Smooth muscle cell (in vitro differentiated cells): ENCODE data around the gene TRAF1. TPM values are rescaled to one million over a fixed set of nuclear protein-coding genes. Genes with fewer than 3 reads are reported as not detected.

Experiments
- DNase-seq: peaks from one replicate; lab custom pipeline; 2025; ENCODE audit not compliant: unreplicated experiment; lab: John Stamatoyannopoulos, UW
- H2AFZ ChIP-seq: fragments of 200-600 bp; sonication (generic); 2 replicates; pipeline ENCODE4 v1.6.0; 2016; ENCODE audit warnings: antibody characterized with exemption, low read depth, mild to moderate bottlenecking
- H3F3A ChIP-seq: fragments of 200-600 bp; sonication (generic); 2 replicates; pipeline ENCODE4 v1.6.0; 2017; ENCODE audit warnings: antibody characterized with exemption, low read depth
- H3K27ac ChIP-seq: fragments of 200-600 bp; sonication (generic); 2 replicates; pipeline ENCODE4 v1.5.1; 2016; ENCODE audit warnings: low read depth, mild to moderate bottlenecking
- H3K27me3 ChIP-seq: fragments of 200-600 bp; sonication (generic); 2 replicates; pipeline ENCODE4 v1.6.1; 2016; ENCODE audit warnings: low read depth, mild to moderate bottlenecking
- H3K36me3 ChIP-seq: fragments of 200-600 bp; sonication (generic); 2 replicates; pipeline ENCODE4 v1.5.1; 2016; ENCODE audit warnings: low read depth
- H3K4me1 ChIP-seq: fragments of 200-600 bp; sonication (generic); 2 replicates; pipeline ENCODE4 v1.5.1; 2016; ENCODE audit warnings: low read depth
- H3K4me2 ChIP-seq: fragments of 200-600 bp; sonication (generic); 2 replicates; pipeline ENCODE4 v1.6.0; 2016; ENCODE audit warnings: mild to moderate bottlenecking
- H3K4me3 ChIP-seq: fragments of 200-600 bp; sonication (generic); 2 replicates; pipeline ENCODE4 v1.5.1; 2016; ENCODE audit warnings: mild to moderate bottlenecking
- H3K79me2 ChIP-seq: fragments of 200-600 bp; sonication (generic); 2 replicates; pipeline ENCODE4 v1.6.0; 2016; ENCODE audit warnings: low read depth, mild to moderate bottlenecking
- H3K9ac ChIP-seq: fragments of 200-600 bp; sonication (generic); 2 replicates; pipeline ENCODE4 v1.6.0; 2016; ENCODE audit warnings: low read depth
- H3K9me3 ChIP-seq: fragments of 200-600 bp; sonication (generic); replicated peaks from 2 replicates; pipeline ENCODE4 v1.5.1; 2016; ENCODE audit warnings: low read depth
- H4K20me1 ChIP-seq: fragments of 200-600 bp; sonication (generic); 2 replicates; pipeline ENCODE4 v1.6.0; 2016; ENCODE audit warnings: low read depth
- CTCF ChIP-seq: fragments of 200-600 bp; sonication (generic); IDR thresholded peaks from 2 replicates; pipeline ENCODE4 v1.5.1; 2017; ENCODE audit warnings: borderline replicate concordance, mild to moderate bottlenecking, antibody characterized with exemption; ENCODE audit not compliant: insufficient read depth, poor library complexity, severe bottlenecking
- WGBS: methylation state at CpG from one replicate; pipeline ENCODE4 v1.1.7; 2016; ENCODE audit warnings: low lambda C conversion rate; 5-methylcytosine and 5-hydroxymethylcytosine counted together
- polyA plus RNA-seq: library from polyadenylated mRNA; unstranded; fragments of >200 nt; fragmentation: Nextera tagmentation; extraction: Ambion mirVana; gene quantifications from 2 replicates; pipeline ENCODE4 v1.2.1, GENCODE V29; 2016
- total RNA-seq: library from RNA; depleted of rRNA; stranded (reverse); fragments of >200 nt; gene quantifications from 2 replicates; pipeline ENCODE4 v1.2.3, GENCODE V29; 2014

The TRAF1 gene
- total and polyA plus RNA-seq, 2 experiments from 2014 or later: 2.9 to 5.4 TPM

DNA sequence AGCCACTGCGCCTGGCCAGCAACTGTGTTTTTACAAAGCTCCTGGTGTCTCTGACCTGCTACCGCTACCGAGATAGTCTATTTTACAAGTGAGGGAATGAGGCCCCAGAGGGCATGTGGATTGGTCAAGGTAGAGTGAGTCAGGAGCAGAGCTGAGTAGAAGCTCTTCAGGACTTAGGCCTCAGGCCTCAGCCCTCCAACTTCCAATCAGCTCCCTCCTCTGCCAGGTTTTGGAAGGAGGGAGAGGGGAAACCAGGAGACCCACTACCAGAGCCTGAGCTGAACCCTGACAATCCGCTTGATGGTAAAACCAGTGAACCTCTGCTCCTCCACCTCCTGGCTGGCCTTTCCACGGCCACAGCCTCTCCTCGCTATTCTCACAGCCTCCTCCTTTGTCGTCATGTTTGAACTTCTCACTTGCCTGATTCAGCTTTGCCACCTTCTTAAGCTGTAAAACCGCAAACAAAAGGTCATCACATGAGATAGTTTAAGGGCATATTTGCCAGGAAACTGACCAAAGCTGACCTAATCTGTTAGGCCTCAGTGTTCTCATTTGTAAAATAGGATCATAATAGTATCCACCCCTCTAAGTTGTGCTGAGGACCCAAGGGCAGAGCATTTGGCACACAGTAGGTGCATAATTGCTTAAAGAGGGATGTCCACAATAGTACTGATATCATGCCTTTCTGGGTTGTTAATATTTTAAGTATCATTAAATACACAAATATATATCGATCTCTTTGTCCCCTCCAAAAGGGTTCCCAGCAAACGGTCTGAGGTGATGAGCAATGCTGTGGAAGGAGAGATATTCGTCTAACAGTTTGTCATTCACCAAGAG, 1.7 kb downstream of the TRAF1 start:
- no peak for TF ChIP-seq CTCF
- Histone ChIP-seq H3K4me3 (no peak overlapping the region), H3K4me2 (peak overlapping the region; percentile 68), H3K4me1 (peaks cover 27% of the 10 kb centered on the region), H3K9ac (peak overlapping the region; percentile 86), H3F3A (peaks cover 42% of the 10 kb centered on the region), H3K27me3 (no peaks in the 10 kb centered on the region), H2AFZ (no peak overlapping the region), H3K27ac (peak overlapping the region; percentile 97), H3K36me3 (no peaks in the 10 kb centered on the region), H4K20me1 (no peaks in the 10 kb centered on the region), H3K79me2 (no peaks in the 10 kb centered on the region), H3K9me3 (no peaks in the 10 kb centered on the region)
- no peak for DNase-seq
- WGBS: 53% methylated on average over 11 of the region's 11 CpGs

DNA sequence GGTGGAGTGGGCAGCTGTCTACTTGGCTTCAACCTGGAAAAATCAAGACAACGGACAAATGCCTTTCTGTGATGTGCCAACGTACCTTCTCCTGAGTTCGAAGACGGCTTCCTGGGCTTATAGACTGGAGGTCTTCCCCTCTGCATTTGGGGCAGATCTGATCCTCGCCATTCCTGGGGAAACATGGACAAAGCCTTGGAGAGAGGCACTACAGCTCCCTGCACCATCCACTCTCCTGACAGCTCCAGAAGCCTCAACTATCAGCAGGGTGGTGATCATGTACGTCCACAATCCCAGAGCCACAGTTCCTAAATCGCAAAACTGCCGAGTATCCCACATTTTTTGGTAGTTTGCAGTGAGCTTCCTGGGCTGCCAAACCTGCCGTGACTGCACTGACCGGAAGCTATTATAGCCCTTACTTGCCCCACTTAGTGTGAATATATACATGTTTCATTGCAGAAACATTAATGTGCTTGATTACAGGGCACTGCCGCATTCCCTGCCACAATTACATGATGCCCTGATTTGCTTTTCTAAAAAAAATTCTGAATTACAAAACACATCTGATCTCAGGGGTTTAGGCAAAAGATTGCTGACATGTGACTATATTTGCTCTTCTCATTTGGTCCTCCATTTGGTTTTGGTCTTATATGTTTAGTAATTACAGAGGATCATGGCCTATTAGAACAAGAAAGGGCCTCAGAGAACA, 2.8 kb downstream of the TRAF1 start:
- DNase-seq: no peak
- Histone ChIP-seq H3K36me3 (no peaks in the 10 kb centered on the region), H4K20me1 (no peaks in the 10 kb centered on the region), H3K4me3 (no peak overlapping the region), H3K27me3 (no peaks in the 10 kb centered on the region), H2AFZ (no peak overlapping the region), H3K9ac (no peak overlapping the region), H3K79me2 (no peaks in the 10 kb centered on the region), H3F3A (peaks cover 43% of the 10 kb centered on the region), H3K4me2 (no peak overlapping the region), H3K9me3 (no peaks in the 10 kb centered on the region), H3K27ac (peak overlapping the region; percentile 83), H3K4me1 (peaks cover 32% of the 10 kb centered on the region)
- TF ChIP-seq CTCF: no peak
- 92% methylated on average over 11 of the region's 11 CpGs for WGBS

DNA sequence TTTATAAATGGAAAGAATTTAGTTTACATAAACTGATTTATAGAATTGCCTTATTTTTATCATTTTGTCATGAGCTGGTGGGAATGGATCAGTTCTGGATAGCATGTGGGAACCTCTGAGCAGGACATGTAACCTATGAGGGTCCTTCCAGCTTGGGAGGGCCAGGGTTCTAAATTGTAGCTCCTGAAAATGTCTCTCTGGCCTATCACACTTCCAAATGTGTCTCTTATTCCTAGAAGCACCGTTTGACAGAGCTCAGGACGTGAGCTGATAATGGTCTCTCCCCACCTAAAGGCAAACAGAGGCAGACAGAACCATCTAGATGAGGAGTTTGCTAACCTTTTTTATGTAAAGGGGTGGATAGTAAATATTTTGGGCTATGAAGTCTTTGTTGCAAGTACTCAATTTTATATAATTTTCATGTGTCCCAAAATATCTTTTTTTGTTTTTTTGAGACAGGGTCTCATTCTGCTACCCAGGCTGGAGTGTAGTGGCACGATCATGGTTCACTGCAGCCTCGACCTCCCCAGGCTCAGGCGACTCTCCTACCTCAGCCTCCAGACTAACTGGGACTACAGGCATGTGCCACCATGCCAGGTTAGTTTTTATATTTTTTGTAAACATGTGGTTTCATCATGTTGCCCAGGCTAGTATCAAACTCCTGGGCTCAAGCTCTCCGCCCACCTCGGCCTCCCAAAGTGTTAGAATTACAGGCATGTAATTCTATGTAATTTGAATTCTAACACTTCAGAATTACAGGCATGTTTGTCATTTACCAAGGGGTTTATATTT, 4.0 kb downstream of the TRAF1 start:
- WGBS: 88% methylated on average over 7 of the region's 7 CpGs
- Histone ChIP-seq H3K27me3 (no peaks in the 10 kb centered on the region), H3K4me2 (peak overlapping the region; percentile 16), H3K79me2 (no peaks in the 10 kb centered on the region), H3F3A (peaks cover 40% of the 10 kb centered on the region), H3K36me3 (no peaks in the 10 kb centered on the region), H2AFZ (no peak overlapping the region), H3K4me1 (peaks cover 27% of the 10 kb centered on the region), H3K4me3 (no peak overlapping the region), H3K9ac (no peak overlapping the region), H4K20me1 (no peaks in the 10 kb centered on the region), H3K27ac (peak overlapping the region; percentile 83), H3K9me3 (no peaks in the 10 kb centered on the region)
- no peak for DNase-seq
- TF ChIP-seq CTCF: no peak
